GM23248 (cell line): ENCODE results near the gene SEMA6A.

Experiments used
- EZH2 ChIP-seq: fragments of 200-600 bp; sonication (generic); IDR thresholded peaks from 2 replicates; pipeline ENCODE4 v1.6.1; 2018; ENCODE audit warnings: antibody characterized with exemption, mild to moderate bottlenecking; ENCODE audit not compliant: insufficient read depth, poor library complexity, severe bottlenecking
- EZH2phosphoT487 ChIP-seq: fragments of 200-600 bp; sonication (generic); IDR thresholded peaks from 2 replicates; pipeline ENCODE4 v1.6.1; 2018; ENCODE audit warnings: antibody characterized with exemption, moderate library complexity, mild to moderate bottlenecking, low read depth; ENCODE audit not compliant: insufficient read depth

DNA sequence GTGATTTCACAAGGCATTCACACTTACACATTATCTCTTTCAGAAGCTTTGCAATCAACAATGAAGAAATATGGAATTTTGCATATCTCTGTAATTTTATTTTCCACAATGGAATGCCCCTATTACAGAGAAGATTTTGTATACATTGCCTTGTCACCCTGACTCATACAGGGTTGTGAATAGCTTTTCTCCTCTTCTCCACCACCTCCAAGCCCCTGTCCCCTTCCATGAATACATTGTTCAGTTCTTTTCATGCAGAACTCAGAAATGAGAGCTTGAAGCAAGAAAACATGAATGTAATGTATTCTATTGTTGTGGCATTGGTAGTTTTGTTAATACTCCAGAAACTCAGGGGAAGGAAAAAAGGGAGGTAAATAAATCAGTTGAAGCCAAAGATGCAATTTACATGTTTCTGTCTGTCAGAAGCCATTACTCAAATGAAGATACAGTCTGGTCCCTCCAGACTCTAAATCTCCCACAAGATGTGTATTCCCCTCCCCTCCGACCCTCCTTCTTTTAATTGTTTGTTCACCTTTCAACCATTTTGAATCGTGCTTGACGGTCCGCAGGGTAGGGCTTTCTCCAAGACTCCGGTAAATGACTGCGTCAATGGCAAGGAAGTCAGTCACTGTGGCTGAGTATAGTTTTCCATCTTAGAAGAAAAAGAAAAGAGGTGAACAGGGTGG is 86.1 kb downstream of the SEMA6A start:
- no peak for TF ChIP-seq EZH2
- no peak for TF ChIP-seq EZH2phosphoT487
